ENCODE measurements around the gene KRTCAP2.

DNA sequence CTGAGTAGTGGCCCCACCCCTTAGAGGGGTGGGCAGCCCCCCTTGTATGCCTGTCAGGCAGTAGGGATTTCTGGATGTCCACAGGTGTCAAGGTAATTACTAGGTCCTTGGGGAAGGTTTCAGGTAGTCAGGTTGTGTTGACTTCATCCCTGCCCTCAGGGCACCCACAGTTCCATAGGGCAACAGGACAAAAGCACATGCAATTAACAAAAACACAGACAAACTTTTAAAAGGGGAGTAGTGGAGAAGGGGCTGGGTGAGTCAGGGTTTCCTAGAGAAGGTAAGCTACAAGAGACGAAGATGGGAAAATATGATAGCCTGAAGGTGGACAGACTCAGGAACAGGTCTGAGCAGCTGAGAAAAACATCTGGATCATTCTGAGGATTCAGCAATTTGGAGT is 14.1 kb downstream of the KRTCAP2 start:
- TF ChIP-seq, protein P1, sequence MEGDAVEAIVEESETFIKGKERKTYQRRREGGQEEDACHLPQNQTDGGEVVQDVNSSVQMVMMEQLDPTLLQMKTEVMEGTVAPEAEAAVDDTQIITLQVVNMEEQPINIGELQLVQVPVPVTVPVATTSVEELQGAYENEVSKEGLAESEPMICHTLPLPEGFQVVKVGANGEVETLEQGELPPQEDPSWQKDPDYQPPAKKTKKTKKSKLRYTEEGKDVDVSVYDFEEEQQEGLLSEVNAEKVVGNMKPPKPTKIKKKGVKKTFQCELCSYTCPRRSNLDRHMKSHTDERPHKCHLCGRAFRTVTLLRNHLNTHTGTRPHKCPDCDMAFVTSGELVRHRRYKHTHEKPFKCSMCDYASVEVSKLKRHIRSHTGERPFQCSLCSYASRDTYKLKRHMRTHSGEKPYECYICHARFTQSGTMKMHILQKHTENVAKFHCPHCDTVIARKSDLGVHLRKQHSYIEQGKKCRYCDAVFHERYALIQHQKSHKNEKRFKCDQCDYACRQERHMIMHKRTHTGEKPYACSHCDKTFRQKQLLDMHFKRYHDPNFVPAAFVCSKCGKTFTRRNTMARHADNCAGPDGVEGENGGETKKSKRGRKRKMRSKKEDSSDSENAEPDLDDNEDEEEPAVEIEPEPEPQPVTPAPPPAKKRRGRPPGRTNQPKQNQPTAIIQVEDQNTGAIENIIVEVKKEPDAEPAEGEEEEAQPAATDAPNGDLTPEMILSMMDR (conservative IDR thresholded peaks at IDR 0.05; ENCODE audit: low read depth, low read length), result no peak
- no peak for TF ChIP-seq EZH2 (IDR thresholded peaks at IDR 0.05; ENCODE audit: borderline replicate concordance, low read depth, low read length, poor library complexity, severe bottlenecking)

Data from A673 (cell line).